Calu3 (cell line): ENCODE data around the gene TCF7L2. TPM values are rescaled to one million over a fixed set of nuclear protein-coding genes. Genes with fewer than 3 reads are reported as not detected.

ENCODE experiments used
- BruUV-seq: library from RNA; stranded (reverse); fragments of 400-500 nt; replicated peaks from 2 replicates; lab custom pipeline; 2021; lab: Mats Ljungman, UMichigan
- CTCF ChIA-PET: fragments of 300-600 bp; sonication (Branson Sonifier 250); formaldehyde crosslinking; loops from one replicate; lab custom pipeline; 2022; ENCODE audit warnings: antibody characterized with exemption; lab: Charles Lee
- DNase-seq: peaks from one replicate; pipeline ENCODE4 v3.0.0; 2022
- H3K27ac Mint-ChIP-seq: one replicate; pipeline ENCODE4 v1.8.0; 2022; ENCODE audit warnings: mixed read lengths; ENCODE audit not compliant: unreplicated experiment
- H3K27me3 Mint-ChIP-seq: one replicate; pipeline ENCODE4 v1.8.0; 2022; ENCODE audit warnings: mixed read lengths; ENCODE audit not compliant: unreplicated experiment
- H3K36me3 Mint-ChIP-seq: one replicate; pipeline ENCODE4 v1.8.0; 2022; ENCODE audit warnings: mild to moderate bottlenecking, moderate library complexity, mixed read lengths; ENCODE audit not compliant: insufficient read depth, unreplicated experiment
- H3K4me1 Mint-ChIP-seq: one replicate; pipeline ENCODE4 v1.8.0; 2022; ENCODE audit warnings: mild to moderate bottlenecking, low read depth, mixed read lengths; ENCODE audit not compliant: unreplicated experiment
- H3K4me3 Mint-ChIP-seq: one replicate; pipeline ENCODE4 v1.8.0; 2022; ENCODE audit warnings: mild to moderate bottlenecking, low read depth, moderate library complexity, mixed read lengths; ENCODE audit not compliant: unreplicated experiment
- H3K9me3 Mint-ChIP-seq: one replicate; pipeline ENCODE4 v1.8.0; 2022; ENCODE audit warnings: low read depth, mixed read lengths; ENCODE audit not compliant: unreplicated experiment
- intact Hi-C: fragments of 100-400 bp; cut with micrococcal nuclease; formaldehyde crosslinking; loops from one replicate; pipeline ENCODE4 v1.10.0; 2022; ENCODE audit not compliant: unreplicated experiment
- total RNA-seq: library from RNA; stranded (reverse); gene quantifications from 2 replicates; pipeline ENCODE4 v1.2.3, GENCODE V29; 2022
- TF ChIP-seq, protein P1 (sequence below): fragments of 200-600 bp; IDR thresholded peaks from one replicate; pipeline ENCODE4 v1.8.0; 2022; ENCODE audit warnings: antibody characterized with exemption; ENCODE audit not compliant: unreplicated experiment

TCF7L2 gene
- total RNA-seq, 1 experiment from 2014 or later: 36.6 TPM

DNA sequence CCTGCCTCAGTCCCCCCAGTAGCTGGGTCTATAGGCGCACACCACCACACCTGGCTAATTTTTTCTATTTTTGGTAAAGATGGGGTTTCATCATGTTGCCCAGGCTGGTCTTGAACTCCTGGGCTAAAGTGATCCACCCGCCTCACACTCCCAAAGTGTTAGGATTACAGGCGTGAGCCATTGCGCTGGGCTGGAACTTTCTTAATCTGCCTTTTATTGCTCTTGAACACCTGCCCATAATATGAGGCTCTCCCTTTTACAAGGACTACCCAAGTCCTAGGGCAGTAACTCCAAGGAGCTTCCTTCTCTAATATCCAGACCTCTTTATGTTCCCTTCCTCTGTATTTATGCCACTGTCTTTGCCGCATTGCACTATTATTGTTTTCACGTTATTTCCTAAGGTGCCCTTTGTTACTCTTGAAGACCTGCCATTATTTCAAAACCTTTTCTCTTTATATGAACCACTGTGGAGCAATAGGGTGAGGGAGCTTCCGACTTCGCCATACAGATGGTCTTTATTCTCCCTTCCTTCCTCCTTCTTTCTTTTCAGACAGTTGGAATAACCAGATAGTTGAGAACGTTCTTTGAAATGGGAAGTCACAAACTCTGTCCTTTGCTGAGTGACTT lies 36.3 kb upstream of the TCF7L2 start:
- no peak overlapping the region for H3K4me3 Mint-ChIP-seq
- TF ChIP-seq, protein P1, sequence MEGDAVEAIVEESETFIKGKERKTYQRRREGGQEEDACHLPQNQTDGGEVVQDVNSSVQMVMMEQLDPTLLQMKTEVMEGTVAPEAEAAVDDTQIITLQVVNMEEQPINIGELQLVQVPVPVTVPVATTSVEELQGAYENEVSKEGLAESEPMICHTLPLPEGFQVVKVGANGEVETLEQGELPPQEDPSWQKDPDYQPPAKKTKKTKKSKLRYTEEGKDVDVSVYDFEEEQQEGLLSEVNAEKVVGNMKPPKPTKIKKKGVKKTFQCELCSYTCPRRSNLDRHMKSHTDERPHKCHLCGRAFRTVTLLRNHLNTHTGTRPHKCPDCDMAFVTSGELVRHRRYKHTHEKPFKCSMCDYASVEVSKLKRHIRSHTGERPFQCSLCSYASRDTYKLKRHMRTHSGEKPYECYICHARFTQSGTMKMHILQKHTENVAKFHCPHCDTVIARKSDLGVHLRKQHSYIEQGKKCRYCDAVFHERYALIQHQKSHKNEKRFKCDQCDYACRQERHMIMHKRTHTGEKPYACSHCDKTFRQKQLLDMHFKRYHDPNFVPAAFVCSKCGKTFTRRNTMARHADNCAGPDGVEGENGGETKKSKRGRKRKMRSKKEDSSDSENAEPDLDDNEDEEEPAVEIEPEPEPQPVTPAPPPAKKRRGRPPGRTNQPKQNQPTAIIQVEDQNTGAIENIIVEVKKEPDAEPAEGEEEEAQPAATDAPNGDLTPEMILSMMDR: no peak
- peaks cover 24% of the 10 kb centered on the region for H3K4me1 Mint-ChIP-seq
- no peaks in the 10 kb centered on the region for H3K36me3 Mint-ChIP-seq
- H3K27me3 Mint-ChIP-seq: no peaks in the 10 kb centered on the region
- intact Hi-C loops: loop anchor here (10.0 kb wide), 1 partner anchor 69 kb away; no protein-coding TSS in a partner anchor
- no peak overlapping the region for H3K27ac Mint-ChIP-seq
- DNase-seq: no peak
- BruUV-seq: no TSS peak
- peaks cover 2% of the 10 kb centered on the region for H3K9me3 Mint-ChIP-seq
- CTCF ChIA-PET: no interaction called here

DNA sequence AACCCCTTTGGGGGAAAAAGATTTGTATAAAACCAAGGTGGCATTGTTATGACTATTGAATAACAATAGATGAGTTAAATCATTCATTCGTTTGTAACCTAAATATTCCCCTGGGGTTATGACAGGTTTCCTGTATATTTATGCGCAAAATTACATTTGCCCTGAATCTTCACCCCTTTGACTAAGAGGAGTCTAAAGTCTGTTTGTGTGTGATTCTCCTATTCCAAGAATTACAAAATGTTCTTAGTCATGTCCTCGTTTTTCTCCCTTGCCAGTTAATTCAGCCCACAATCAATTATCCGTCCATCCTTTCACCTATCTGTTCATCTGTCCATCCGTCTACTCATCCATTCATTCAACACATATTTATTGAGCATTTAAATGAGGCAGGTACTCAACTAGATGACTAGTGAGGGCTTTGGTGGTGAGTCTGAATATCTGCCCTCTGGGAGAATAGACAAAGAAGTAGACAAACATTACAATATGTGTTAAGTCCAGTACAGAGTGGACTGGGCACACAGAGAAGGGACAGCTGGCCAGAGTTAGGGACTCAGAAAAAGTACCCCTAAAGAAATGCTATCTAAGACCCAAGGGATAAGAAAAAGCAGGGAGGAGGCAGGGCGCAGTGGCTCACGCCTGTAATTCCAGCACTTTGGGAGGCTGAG lies 35.6 kb upstream of the TCF7L2 start:
- TF ChIP-seq, protein P1: no peak
- Mint-ChIP-seq H3K9me3 (peaks cover 2% of the 10 kb centered on the region), H3K4me3 (no peak overlapping the region), H3K4me1 (peaks cover 27% of the 10 kb centered on the region), H3K36me3 (no peaks in the 10 kb centered on the region), H3K27me3 (no peaks in the 10 kb centered on the region), H3K27ac (peak overlapping the region; percentile 93)
- CTCF ChIA-PET: interaction anchor here (1.3 to 1.7 kb wide), 2 partner anchors 9 to 15 kb away, joined by 4 read pairs; no protein-coding TSS in a partner anchor
- BruUV-seq: no TSS peak
- no peak for DNase-seq
- intact Hi-C loops: loop anchor here (10.0 kb wide), 1 partner anchor 70 kb away; no protein-coding TSS in a partner anchor

DNA sequence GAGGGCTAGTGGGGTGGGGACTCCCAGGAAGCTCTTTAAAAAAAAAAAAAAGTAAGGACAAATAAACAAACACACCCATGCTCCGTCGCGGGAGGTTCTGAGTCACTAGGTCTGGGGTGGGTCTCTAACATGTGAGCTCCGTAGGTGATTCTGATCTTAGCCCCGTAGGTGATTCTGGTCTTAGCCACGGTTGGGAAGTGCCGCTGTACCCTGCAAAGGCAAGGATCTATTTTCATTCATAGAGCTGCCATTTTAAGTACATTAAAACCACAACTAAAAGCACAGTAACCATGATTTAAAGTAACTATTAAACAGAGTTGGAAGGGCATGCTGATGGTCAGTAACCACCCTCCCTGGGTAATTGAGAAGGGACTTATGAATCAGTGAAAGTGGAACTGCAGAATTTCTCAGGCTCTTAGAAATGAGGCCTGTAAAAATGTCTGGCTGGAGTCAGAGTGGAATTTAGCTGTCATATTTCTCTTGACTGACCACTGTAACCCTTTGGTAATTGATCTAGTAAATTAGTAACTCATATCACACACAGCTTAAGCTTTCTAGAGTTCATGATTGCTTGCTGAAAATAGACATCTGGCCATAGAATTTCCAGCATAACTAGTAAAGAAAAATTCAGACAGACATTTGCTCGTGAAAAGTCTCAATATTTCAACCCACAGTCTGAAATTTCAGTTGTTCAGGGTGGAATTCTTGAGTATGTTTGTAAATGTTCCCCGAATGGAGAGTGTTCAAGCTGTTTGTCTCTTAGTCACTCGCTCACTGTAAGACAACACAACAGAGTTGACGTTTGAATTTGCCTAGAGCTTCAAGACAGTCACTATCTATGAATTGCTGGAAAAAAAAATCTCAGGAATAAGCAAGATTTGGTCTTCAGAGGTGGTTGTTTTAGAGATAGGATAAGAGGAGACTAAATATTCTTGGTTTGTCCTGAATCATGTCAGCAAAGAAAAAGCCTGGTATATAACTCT lies 34.2 kb upstream of the TCF7L2 start:
- peak; percentile 65 for DNase-seq
- no peaks in the 10 kb centered on the region for H3K9me3 Mint-ChIP-seq
- TF ChIP-seq, protein P1: no peak
- peak overlapping the region; percentile 46 for H3K4me3 Mint-ChIP-seq
- no peaks in the 10 kb centered on the region for H3K36me3 Mint-ChIP-seq
- intact Hi-C loops: loop anchor here (10.0 kb wide), 1 partner anchor 71 kb away; no protein-coding TSS in a partner anchor
- CTCF ChIA-PET: interaction anchor here (0.5 to 1.7 kb wide), 9 partner anchors 9 to 141 kb away, joined by 3 to 6 read pairs (median 4); no protein-coding TSS in a partner anchor
- TSS peak; percentile 75 for BruUV-seq
- H3K4me1 Mint-ChIP-seq: peaks cover 31% of the 10 kb centered on the region
- H3K27me3 Mint-ChIP-seq: no peaks in the 10 kb centered on the region
- H3K27ac Mint-ChIP-seq: peak overlapping the region; percentile 93

DNA sequence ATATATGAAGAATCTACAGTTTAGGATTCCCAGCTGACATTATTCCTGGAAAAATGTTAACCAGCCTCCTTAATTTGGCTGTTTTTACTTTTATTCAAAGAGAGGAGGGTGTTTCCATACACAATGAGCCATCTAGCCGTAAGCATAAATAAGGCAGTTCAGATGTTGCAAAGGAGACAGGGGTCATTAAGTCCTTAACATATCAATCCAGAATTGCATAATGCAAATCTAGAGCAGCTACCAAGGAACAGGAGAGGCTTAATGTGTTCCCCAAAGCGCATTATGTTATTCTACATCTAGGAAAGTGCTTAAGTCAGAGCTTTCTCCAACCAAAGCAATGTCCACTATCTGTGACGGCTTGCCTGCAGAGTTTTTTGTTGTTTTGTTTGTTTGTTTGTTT lies 32.4 kb upstream of the TCF7L2 start:
- Mint-ChIP-seq H3K4me1 (peaks cover 31% of the 10 kb centered on the region), H3K9me3 (no peaks in the 10 kb centered on the region), H3K27me3 (no peaks in the 10 kb centered on the region), H3K27ac (no peak overlapping the region), H3K4me3 (no peak overlapping the region), H3K36me3 (no peaks in the 10 kb centered on the region)
- DNase-seq: no peak
- CTCF ChIA-PET: interaction anchor here (0.6 kb wide), 1 partner anchor 39 kb away, joined by 8 read pairs; no protein-coding TSS in a partner anchor
- intact Hi-C loops: loop anchor here (10.0 kb wide), 1 partner anchor 73 kb away; no protein-coding TSS in a partner anchor
- BruUV-seq: no TSS peak
- TF ChIP-seq, protein P1: no peak
